ENCODE measurements around the gene GPS1. TPM values are rescaled to one million over a fixed set of nuclear protein-coding genes. Genes with fewer than 3 reads are reported as not detected.

Gene GPS1
- total and polyA plus RNA-seq, 4 experiments from 2014 or later = 85.1 to 148 (median 114) TPM

DNA sequence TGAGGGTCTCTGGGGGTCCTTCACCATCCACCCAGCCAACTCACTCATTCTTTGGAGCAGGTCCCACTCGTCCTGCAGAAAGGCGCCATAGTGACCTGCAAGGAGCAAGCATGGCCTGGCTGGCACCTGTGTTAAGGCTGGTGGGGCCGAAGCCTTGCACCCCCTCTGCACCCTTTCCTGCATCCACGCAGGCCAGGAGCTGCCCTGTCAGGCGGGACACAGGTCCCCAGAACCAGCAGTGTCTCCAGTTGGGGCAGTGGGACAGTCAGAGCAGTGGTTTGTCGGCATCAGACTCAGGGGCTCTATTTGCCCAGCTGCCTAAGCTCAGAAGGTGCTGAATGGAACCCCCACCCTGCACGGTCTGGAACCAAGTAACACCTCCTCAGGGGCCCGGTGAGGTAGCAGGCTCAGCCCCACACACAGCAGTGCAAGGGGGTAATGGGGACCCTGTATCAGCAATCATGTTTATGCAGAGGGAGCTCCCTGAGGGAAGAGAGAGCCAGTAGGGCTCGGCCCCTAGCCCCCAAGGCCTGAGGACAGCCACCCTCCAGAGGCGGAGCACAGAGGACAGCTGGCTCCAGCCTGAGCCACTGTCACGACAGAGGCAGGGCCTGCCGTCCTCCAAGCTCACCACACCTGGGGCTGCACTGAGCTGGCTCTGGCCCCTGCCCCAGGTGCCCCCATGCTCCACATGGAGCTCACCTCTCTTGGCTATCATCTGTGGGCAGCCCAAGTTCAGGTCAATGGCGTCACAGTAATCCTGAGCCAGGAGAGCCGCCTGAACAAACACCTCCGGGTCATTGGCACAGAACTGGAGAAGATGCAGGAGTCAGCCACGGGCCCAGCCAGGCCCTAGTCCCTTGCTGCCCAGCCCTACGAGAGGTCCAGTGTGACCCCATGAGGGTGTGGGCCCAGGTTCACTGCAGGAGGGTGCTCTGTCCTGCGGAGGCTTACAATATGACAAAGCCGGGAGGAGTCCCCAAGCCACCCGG lies 12.0 kb downstream of the GPS1 start:
- peak in 1 of 5 donors; percentile 31 for DNase-seq
- peak overlapping the region in 6 of 7 donors; percentile 17 to 70 (median 65) for H3K27ac Mint-ChIP-seq
- Histone ChIP-seq H3K27ac (ENCODE audit: low read depth, low read length) (peak overlapping the region; percentile 63), H3K4me3 (ENCODE audit: low read length in 2 of 2) (no peak overlapping the region), H3K4me1 (ENCODE audit: insufficient read depth, low read length) (peaks cover 28% of the 10 kb centered on the region), H3K9me3 (ENCODE audit: control insufficient read depth in 1 of 2, low read length in 2 of 2) (no peaks in the 10 kb centered on the region), H3K27me3 (ENCODE audit: insufficient read depth, low read length) (no peaks in the 10 kb centered on the region), H3K36me3 (ENCODE audit: insufficient read depth, low read length) (peaks cover 14% of the 10 kb centered on the region)
- intact Hi-C loops (cut with micrococcal nuclease) = loop anchor here (2.0 kb wide), 1 partner anchor 27 kb away; the partner anchor contains the start of gene DCXR
- ChIA-PET POLR2A (ENCODE audit: partially characterized antibody) (interaction anchor here (3.5 to 3.9 kb wide), 2 partner anchors 26 to 43 kb away, joined by 18 to 21 read pairs; partner anchors contain the start of gene DCXR), CTCF (ENCODE audit: partially characterized antibody) (interaction anchor here (0.9 kb wide), 1 partner anchor 26 kb away, joined by 4 read pairs; the partner anchor contains the start of gene DCXR)
- no peaks in the 10 kb centered on the region for H3K27me3 Mint-ChIP-seq
- peaks cover 0 to 12% of the 10 kb centered on the region in 2 donors for H3K36me3 Mint-ChIP-seq
- H3K9me3 Mint-ChIP-seq = no peaks in the 10 kb centered on the region
- peaks cover 0 to 23% (median 12%) of the 10 kb centered on the region in 4 donors for H3K4me1 Mint-ChIP-seq
- H3K4me3 Mint-ChIP-seq = peak overlapping the region; percentile 49 to 74 (median 70)

DNA sequence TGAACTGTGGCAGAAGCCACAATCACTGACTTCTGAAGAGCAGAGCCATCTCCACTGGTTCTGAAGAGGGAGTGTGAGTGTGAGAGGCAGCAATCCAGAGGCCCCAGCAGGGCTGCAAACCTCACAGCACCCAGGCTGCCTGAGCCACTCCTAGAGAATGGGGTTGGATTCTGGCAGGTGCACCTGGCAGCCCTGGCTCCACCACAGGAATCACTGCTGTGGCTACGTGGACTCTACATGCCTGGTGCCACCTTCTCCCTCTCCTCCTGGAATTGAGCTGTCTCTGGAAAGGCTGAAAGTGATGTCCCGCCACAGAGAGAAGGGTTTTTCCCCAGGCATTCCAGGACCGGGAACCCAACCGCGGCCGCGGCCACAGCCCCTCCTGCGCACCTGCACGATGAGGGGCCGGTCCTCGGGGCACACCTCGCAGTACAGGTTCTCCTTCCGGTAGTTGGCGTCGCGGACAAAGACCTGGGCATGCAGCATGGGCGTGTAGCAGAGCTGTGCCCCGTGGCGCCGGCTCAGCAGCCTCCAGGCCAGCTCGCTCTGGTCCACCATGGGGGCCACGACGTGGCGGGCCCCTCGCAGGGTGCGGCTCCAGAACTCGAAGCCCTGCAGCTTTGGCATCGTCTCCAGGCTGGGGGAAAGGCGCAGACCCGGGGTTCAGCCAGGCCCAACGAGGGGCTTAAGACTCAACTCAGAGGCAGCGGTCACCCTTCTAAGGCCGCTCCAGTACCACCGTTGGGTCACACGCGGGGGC lies 12.9 kb downstream of the GPS1 start:
- peak in 1 of 5 donors; percentile 36 for DNase-seq
- H3K27me3 Mint-ChIP-seq = no peaks in the 10 kb centered on the region
- peak overlapping the region in 5 of 7 donors; percentile 59 to 87 (median 66) for H3K27ac Mint-ChIP-seq
- peaks cover 0 to 23% (median 12%) of the 10 kb centered on the region in 4 donors for H3K4me1 Mint-ChIP-seq
- no peaks in the 10 kb centered on the region for H3K9me3 ChIP-seq (ENCODE audit: control insufficient read depth in 1 of 2, low read length in 2 of 2)
- H3K27me3 ChIP-seq (ENCODE audit: insufficient read depth, low read length) = no peaks in the 10 kb centered on the region
- peaks cover 14% of the 10 kb centered on the region for H3K36me3 ChIP-seq (ENCODE audit: insufficient read depth, low read length)
- H3K4me3 ChIP-seq (ENCODE audit: low read length in 2 of 2) = peak overlapping the region; percentile 23 to 73
- peaks cover 28% of the 10 kb centered on the region for H3K4me1 ChIP-seq (ENCODE audit: insufficient read depth, low read length)
- H3K27ac ChIP-seq (ENCODE audit: low read depth, low read length) = peak overlapping the region; percentile 63
- H3K4me3 Mint-ChIP-seq = peak overlapping the region; percentile 49 to 74 (median 70)
- CTCF ChIA-PET (ENCODE audit: partially characterized antibody) = interaction anchor here (1.1 to 1.7 kb wide), 2 partner anchors 27 to 105 kb away, joined by 3 to 4 read pairs; partner anchors contain the start of gene DCXR
- H3K9me3 Mint-ChIP-seq = no peaks in the 10 kb centered on the region
- intact Hi-C loops (cut with micrococcal nuclease) = loop anchor here (1.0 to 2.0 kb wide), 2 partner anchors 13 to 28 kb away; partner anchors contain the start of genes DCXR, GPS1 and RFNG
- POLR2A ChIA-PET (ENCODE audit: partially characterized antibody) = interaction anchor here (1.0 to 3.9 kb wide), 11 partner anchors 8 to 81 kb away, joined by 4 to 27 read pairs (median 15); partner anchors contain the start of genes CENPX, DCXR, FASN and GPS1
- peaks cover 0 to 10% of the 10 kb centered on the region in 2 donors for H3K36me3 Mint-ChIP-seq

DNA sequence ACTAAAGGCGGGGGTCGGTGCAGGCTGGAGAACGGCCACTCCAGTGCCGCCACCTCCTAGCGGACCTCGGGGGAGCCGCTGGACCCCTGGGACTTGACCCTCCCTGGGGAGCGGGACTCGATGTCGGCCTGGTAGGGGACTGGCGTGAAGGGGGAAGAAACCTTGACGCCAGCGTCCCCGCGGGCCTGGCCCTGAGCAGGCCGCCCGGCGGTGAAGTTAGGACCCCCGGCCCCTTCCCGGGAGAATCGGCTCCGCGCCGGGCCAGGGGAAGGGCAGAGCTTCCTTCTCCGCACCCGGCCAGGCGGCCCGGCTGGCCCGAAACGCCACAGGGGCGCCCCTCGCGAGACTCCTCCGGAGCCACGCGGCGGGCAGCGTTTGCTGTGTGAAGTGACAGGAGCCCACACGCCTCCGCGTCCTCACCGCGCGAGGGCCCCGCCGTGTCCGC lies 13.5 kb downstream of the GPS1 start:
- intact Hi-C loops (cut with micrococcal nuclease) = loop anchor here (1.0 to 2.0 kb wide), 2 partner anchors 14 to 28 kb away; partner anchors contain the start of genes DCXR, GPS1 and RFNG
- H3K4me1 ChIP-seq (ENCODE audit: insufficient read depth, low read length) = peaks cover 28% of the 10 kb centered on the region
- H3K36me3 ChIP-seq (ENCODE audit: insufficient read depth, low read length) = peaks cover 11% of the 10 kb centered on the region
- peaks cover 0 to 6% of the 10 kb centered on the region in 2 donors for H3K36me3 Mint-ChIP-seq
- peaks cover 0 to 23% (median 12%) of the 10 kb centered on the region in 4 donors for H3K4me1 Mint-ChIP-seq
- POLR2A ChIA-PET (ENCODE audit: partially characterized antibody) = interaction anchor here (0.9 to 3.9 kb wide), 16 partner anchors 8 to 205 kb away, joined by 3 to 27 read pairs (median 8); partner anchors contain the start of genes CENPX, DCXR, FASN and GPS1
- H3K9me3 Mint-ChIP-seq = no peaks in the 10 kb centered on the region
- no peaks in the 10 kb centered on the region for H3K9me3 ChIP-seq (ENCODE audit: control insufficient read depth in 1 of 2, low read length in 2 of 2)
- peak overlapping the region; percentile 49 to 74 (median 70) for H3K4me3 Mint-ChIP-seq
- peak overlapping the region; percentile 63 for H3K27ac ChIP-seq (ENCODE audit: low read depth, low read length)
- H3K27ac Mint-ChIP-seq = peak overlapping the region in 3 of 7 donors; percentile 22 to 64 (median 52)
- H3K27me3 Mint-ChIP-seq = no peaks in the 10 kb centered on the region
- H3K4me3 ChIP-seq (ENCODE audit: low read length in 2 of 2) = peak overlapping the region; percentile 23 to 73
- no peaks in the 10 kb centered on the region for H3K27me3 ChIP-seq (ENCODE audit: insufficient read depth, low read length)
- DNase-seq = no peak
- CTCF ChIA-PET (ENCODE audit: partially characterized antibody) = interaction anchor here (1.1 to 1.7 kb wide), 2 partner anchors 28 to 106 kb away, joined by 3 to 4 read pairs; partner anchors contain the start of gene DCXR

DNA sequence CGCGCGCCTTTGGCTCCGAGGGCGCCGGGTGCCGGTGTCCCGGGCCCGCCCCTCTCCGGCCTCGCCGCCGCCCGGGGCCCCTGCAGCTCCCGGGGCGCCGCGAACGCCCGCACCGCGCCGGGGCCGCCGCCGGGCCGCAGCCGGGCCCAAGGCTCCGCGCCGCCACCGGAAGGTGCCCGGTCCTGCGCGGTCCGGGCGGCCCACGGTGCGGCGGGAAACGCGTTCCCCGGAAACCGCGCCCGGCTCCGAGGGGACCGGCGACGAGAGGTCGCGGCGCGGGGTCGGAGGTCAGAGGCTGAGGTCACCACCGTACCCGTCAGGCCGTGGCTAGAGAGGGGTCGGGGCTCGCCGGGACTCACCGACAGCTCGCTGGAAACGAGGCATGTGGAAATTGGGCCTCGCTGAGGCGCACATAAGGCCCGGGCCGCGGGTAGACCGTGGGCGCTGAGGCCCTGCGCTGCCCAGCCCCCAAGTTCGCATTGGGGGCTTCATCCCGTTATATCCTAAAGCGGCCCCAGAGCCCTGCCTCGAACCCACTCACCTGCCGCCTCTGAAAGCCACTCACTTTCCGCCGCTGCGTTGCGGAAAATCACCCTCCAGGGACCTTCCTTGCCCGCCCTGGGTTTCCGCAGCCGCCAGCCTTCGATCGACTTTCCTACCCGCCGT lies 14.1 kb downstream of the GPS1 start, which contains the start of gene DUS1L:
TSS of gene DUS1L (minus strand) at position 167 of the 666 bp plus-strand sequence. CDS start 745 bp downstream, outside the sequence.
- intact Hi-C loops (cut with micrococcal nuclease) = loop anchor here (1.0 to 2.0 kb wide), 2 partner anchors 14 to 29 kb away; partner anchors contain the start of genes DCXR, GPS1 and RFNG
- H3K9me3 Mint-ChIP-seq = no peaks in the 10 kb centered on the region
- Histone ChIP-seq H3K36me3 (ENCODE audit: insufficient read depth, low read length) (peaks cover 5% of the 10 kb centered on the region), H3K27me3 (ENCODE audit: insufficient read depth, low read length) (no peaks in the 10 kb centered on the region), H3K27ac (ENCODE audit: low read depth, low read length) (peak within 1 kb of the TSS; percentile 66), H3K4me3 (ENCODE audit: low read length in 2 of 2) (peak within 1 kb of the TSS; percentile 42 to 73), H3K4me1 (ENCODE audit: insufficient read depth, low read length) (peaks cover 28% of the 10 kb centered on the region), H3K9me3 (ENCODE audit: control insufficient read depth in 1 of 2, low read length in 2 of 2) (no peaks in the 10 kb centered on the region)
- peak; percentile 44 to 78 (median 70) for DNase-seq
- peak within 1 kb of the TSS; percentile 91 to 97 (median 94) for H3K27ac Mint-ChIP-seq
- H3K4me1 Mint-ChIP-seq = peaks cover 0 to 23% (median 12%) of the 10 kb centered on the region in 4 donors
- H3K4me3 Mint-ChIP-seq = peak within 1 kb of the TSS; percentile 81 to 89 (median 86)
- H3K27me3 Mint-ChIP-seq = no peaks in the 10 kb centered on the region
- CTCF ChIA-PET (ENCODE audit: partially characterized antibody) = interaction anchor here (0.5 to 1.7 kb wide), 5 partner anchors 28 to 303 kb away, joined by 3 to 4 read pairs (median 3); partner anchors contain the start of gene DCXR
- POLR2A ChIA-PET (ENCODE audit: partially characterized antibody) = interaction anchor here (0.7 to 3.9 kb wide), 17 partner anchors 9 to 206 kb away, joined by 3 to 27 read pairs (median 7); partner anchors contain the start of genes CENPX, DCXR, FASN and GPS1
- peaks cover 0 to 4% of the 10 kb centered on the region in 2 donors for H3K36me3 Mint-ChIP-seq

DNA sequence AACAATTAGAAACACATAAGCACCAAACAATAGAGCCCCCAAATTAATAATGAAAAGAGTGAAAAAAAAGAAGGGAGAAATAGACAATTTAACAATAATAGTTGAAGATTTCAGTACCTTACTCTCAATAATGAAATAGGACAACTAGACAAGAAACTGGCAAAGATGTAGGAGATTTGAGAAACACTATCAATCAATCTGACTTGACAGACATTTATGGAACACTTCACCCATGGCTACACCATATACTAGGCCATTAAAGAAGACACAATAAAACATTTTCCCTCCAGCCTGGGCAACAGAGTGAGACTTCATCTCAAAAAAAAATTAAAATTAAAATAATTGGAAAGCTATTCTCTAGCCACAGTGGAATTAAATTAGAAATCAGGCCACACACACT lies 18.9 kb downstream of the GPS1 start:
- Histone ChIP-seq H3K4me3 (ENCODE audit: low read length in 2 of 2) (no peak overlapping the region), H3K9me3 (ENCODE audit: control insufficient read depth in 1 of 2, low read length in 2 of 2) (no peaks in the 10 kb centered on the region), H3K4me1 (ENCODE audit: insufficient read depth, low read length) (peaks cover 11% of the 10 kb centered on the region), H3K27ac (ENCODE audit: low read depth, low read length) (no peak overlapping the region), H3K36me3 (ENCODE audit: insufficient read depth, low read length) (no peaks in the 10 kb centered on the region), H3K27me3 (ENCODE audit: insufficient read depth, low read length) (no peaks in the 10 kb centered on the region)
- Mint-ChIP-seq H3K36me3 (no peaks in the 10 kb centered on the region), H3K4me3 (no peak overlapping the region), H3K27ac (peak overlapping the region in 2 of 7 donors; percentile 2 to 3), H3K4me1 (peaks cover 0 to 14% (median 7%) of the 10 kb centered on the region in 4 donors), H3K9me3 (no peaks in the 10 kb centered on the region), H3K27me3 (no peaks in the 10 kb centered on the region)
- DNase-seq = no peak
- CTCF ChIA-PET (ENCODE audit: partially characterized antibody) = no interaction called here
- POLR2A ChIA-PET (ENCODE audit: partially characterized antibody) = interaction anchor here (1.1 kb wide), 1 partner anchor 56 kb away, joined by 3 read pairs; no protein-coding TSS in a partner anchor
- intact Hi-C loops (cut with micrococcal nuclease) = no loop called here

DNA sequence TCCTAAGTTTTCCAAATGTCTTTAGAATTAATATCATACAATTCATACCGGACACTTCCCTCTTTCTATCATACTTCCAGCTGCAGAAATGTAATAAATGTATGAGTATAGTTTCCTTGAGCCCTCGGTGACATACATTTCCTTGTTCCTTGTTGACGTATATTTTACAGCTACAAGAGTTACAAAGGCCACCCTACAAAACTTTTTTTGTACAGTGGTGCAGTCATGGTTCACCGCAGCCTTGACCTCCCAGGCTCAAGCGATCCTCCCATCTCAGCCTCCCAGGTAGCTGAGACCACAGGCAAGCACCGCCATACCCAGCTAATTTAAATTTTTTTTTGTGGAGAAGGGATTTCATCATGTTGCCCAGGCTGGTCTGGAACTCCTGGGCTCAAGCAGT lies 21.1 kb downstream of the GPS1 start:
- H3K36me3 ChIP-seq (ENCODE audit: insufficient read depth, low read length) = no peaks in the 10 kb centered on the region
- intact Hi-C loops (cut with micrococcal nuclease) = no loop called here
- H3K27me3 ChIP-seq (ENCODE audit: insufficient read depth, low read length) = no peaks in the 10 kb centered on the region
- ChIA-PET POLR2A (ENCODE audit: partially characterized antibody) (no interaction called here), CTCF (ENCODE audit: partially characterized antibody) (interaction anchor here (0.6 to 0.8 kb wide), 3 partner anchors 35 to 437 kb away, joined by 3 read pairs; partner anchors contain the start of gene DCXR)
- Mint-ChIP-seq H3K4me1 (no peaks in the 10 kb centered on the region), H3K27ac (no peak overlapping the region), H3K27me3 (no peaks in the 10 kb centered on the region), H3K4me3 (no peak overlapping the region), H3K36me3 (no peaks in the 10 kb centered on the region), H3K9me3 (peaks cover 0 to 4% (median 0%) of the 10 kb centered on the region in 8 donors)
- H3K27ac ChIP-seq (ENCODE audit: low read depth, low read length) = no peak overlapping the region
- no peaks in the 10 kb centered on the region for H3K9me3 ChIP-seq (ENCODE audit: control insufficient read depth in 1 of 2, low read length in 2 of 2)
- H3K4me3 ChIP-seq (ENCODE audit: low read length in 2 of 2) = no peak overlapping the region
- no peaks in the 10 kb centered on the region for H3K4me1 ChIP-seq (ENCODE audit: insufficient read depth, low read length)
- DNase-seq = no peak

Measured in CD4-positive, alpha-beta memory T cell (primary cell).